Bronchial epithelial cell (primary cell): ENCODE measurements around the gene ZC3H7B. TPM values are rescaled to one million over a fixed set of nuclear protein-coding genes. Genes with fewer than 3 reads are reported as not detected.

ENCODE experiments used
- DNase-seq: peaks from one replicate; pipeline ENCODE4 v3.0.0-alpha.2; 2010; ENCODE audit warnings: low read depth
- FAIRE-seq: peaks from 2 replicates; lab custom pipeline; 2011; peaks lifted over from hg19 to GRCh38; lab: Jason Lieb, UNC
- H3K27me3 ChIP-seq: 2 replicates; pipeline ENCODE4 v1.5.1; 2011; ENCODE audit warnings: low read length; ENCODE audit not compliant: control insufficient read depth, insufficient read depth
- H3K36me3 ChIP-seq: 2 replicates; pipeline ENCODE4 v1.5.1; 2011; ENCODE audit warnings: low read length; ENCODE audit not compliant: control insufficient read depth, insufficient read depth
- H3K4me3 ChIP-seq: 2 replicates; pipeline ENCODE4 v1.5.1; 2011; ENCODE audit warnings: mild to moderate bottlenecking, low read depth, low read length, control low read depth
- total RNA-seq: library from RNA; depleted of rRNA; stranded (reverse); fragments of >200 nt; gene quantifications from 2 replicates; pipeline ENCODE4 v1.2.1, GENCODE V29; 2014
- TF ChIP-seq, protein P1 (sequence below): IDR thresholded peaks from 2 replicates; pipeline ENCODE4 v1.5.1; 2011; ENCODE audit warnings: mild to moderate bottlenecking, moderate library complexity, low read length, control low read depth, inconsistent platforms; ENCODE audit not compliant: insufficient read depth, severe bottlenecking

The ZC3H7B gene
- total RNA-seq, 1 donor from 2014 or later, result 14.5 TPM

DNA sequence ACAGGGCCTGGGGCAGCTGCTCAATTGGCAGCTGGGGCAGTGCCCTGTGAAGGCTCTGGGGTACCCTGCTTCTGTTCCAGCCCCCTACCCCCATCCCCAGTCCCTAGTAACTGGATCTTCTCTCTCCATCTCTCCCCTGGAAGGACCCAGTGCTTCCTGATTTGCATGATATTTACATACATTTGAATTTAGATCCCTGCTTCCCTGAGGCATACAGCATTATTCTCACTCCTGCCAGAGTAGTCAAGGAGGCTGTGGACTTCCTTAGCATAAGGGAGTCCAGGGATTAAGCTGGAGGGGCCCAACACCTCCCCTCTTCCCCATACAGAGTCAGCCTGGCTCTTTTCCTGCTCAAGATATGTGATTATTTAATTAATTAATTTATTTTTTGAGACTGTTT is 105.1 kb downstream of the ZC3H7B start:
- Histone ChIP-seq H3K4me3 (no peak overlapping the region), H3K36me3 (no peaks in the 10 kb centered on the region), H3K27me3 (no peaks in the 10 kb centered on the region)
- DNase-seq (no peak), FAIRE-seq (no peak)
- TF ChIP-seq, protein P1, sequence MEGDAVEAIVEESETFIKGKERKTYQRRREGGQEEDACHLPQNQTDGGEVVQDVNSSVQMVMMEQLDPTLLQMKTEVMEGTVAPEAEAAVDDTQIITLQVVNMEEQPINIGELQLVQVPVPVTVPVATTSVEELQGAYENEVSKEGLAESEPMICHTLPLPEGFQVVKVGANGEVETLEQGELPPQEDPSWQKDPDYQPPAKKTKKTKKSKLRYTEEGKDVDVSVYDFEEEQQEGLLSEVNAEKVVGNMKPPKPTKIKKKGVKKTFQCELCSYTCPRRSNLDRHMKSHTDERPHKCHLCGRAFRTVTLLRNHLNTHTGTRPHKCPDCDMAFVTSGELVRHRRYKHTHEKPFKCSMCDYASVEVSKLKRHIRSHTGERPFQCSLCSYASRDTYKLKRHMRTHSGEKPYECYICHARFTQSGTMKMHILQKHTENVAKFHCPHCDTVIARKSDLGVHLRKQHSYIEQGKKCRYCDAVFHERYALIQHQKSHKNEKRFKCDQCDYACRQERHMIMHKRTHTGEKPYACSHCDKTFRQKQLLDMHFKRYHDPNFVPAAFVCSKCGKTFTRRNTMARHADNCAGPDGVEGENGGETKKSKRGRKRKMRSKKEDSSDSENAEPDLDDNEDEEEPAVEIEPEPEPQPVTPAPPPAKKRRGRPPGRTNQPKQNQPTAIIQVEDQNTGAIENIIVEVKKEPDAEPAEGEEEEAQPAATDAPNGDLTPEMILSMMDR, result no peak

DNA sequence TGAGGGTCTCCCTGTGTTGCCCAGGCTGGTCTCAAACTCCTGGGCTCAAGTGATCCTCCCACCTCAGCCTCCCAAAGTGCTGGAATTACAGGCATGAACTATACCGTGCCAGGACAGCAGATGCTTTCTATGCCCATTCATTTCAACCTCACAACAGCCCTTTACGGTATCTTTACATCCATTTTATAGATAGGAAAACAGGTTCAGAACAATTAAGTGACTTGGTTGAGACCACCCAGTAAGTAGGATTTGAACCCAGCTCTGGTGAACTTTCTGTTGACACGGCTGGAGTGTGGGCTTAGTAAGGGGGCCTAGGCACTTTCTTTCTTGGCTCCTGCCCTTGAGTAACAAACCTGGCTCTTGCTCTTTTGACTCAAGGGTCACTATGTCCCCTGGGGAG is 106.1 kb downstream of the ZC3H7B start:
- no peak for FAIRE-seq
- no peak overlapping the region for H3K4me3 ChIP-seq

DNA sequence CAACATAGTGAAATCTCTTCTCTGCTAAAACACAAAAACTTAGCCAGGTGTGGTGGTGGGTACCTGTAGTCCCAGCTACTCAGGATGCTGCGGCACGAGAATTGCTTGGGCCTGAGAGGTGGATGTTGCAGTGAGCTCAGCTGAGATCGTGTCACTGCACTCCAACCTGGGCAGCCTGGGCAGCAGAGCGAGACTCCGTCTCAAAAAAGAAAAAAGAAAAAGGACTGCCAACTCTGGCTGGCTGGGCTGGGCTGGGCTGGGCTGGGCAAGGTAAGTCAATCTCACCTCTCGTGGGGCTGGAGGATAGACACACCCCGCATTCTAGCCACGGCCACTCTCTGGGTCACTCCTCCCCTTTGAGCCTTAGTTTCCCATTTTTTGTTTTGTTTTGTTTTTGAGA is 107.3 kb downstream of the ZC3H7B start:
- TF ChIP-seq, protein P1, result no peak
- DNase-seq, result no peak
- H3K27me3 ChIP-seq, result no peaks in the 10 kb centered on the region
- H3K4me3 ChIP-seq, result no peak overlapping the region
- no peaks in the 10 kb centered on the region for H3K36me3 ChIP-seq
- FAIRE-seq, result no peak

More for the DNA sequence above, 106.1 kb downstream of the ZC3H7B start:
- H3K27me3 ChIP-seq, result no peaks in the 10 kb centered on the region
- DNase-seq, result no peak
- H3K36me3 ChIP-seq, result no peaks in the 10 kb centered on the region
- TF ChIP-seq, protein P1, result no peak

Other genes with a start within 250 kb of the ZC3H7B start
- gene EP300, start 208.9 kb upstream of the ZC3H7B start, total RNA-seq, result 24.0 and 30.5 TPM in 2 replicates
- 8.2 and 10.8 TPM in 2 replicates for gene L3MBTL2, start 96.2 kb upstream of the ZC3H7B start, total RNA-seq
- gene CHADL, start 60.6 kb upstream of the ZC3H7B start, total RNA-seq, result 1.6 and 2.4 TPM in 2 replicates
- 63.2 and 65.0 TPM in 2 replicates for gene RANGAP1, start 15.3 kb upstream of the ZC3H7B start, total RNA-seq
- gene TEF, start 80.4 kb downstream of the ZC3H7B start, total RNA-seq, result 7.6 and 13.2 TPM in 2 replicates
- gene TOB2, start 145.3 kb downstream of the ZC3H7B start, total RNA-seq, result 6.3 and 11.9 TPM in 2 replicates
- gene PHF5A, start 167.2 kb downstream of the ZC3H7B start, total RNA-seq, result 106 and 111 TPM in 2 replicates
- 59.8 and 77.6 TPM in 2 replicates for gene ACO2, start 167.6 kb downstream of the ZC3H7B start, total RNA-seq
- gene POLR3H, start 242.9 kb downstream of the ZC3H7B start, total RNA-seq, result 14.3 and 28.2 TPM in 2 replicates